Transverse colon (tissue), 4 donors: ENCODE results near the gene MRPS10. TPM values are rescaled to one million over a fixed set of nuclear protein-coding genes. Genes with fewer than 3 reads are reported as not detected.
"Not testable (repeated sequence)": the region's sequence is repeated elsewhere in the genome, so short reads cannot be mapped to it uniquely, and the experiment has no call there.

Experiments used
- DNase-seq: peaks from one replicate; pipeline ENCODE4 v3.0.0-alpha.2; 2019
- H3K27ac ChIP-seq, 4 donors: fragments of 200-600 bp; sonication (generic); 2 replicates each; pipeline ENCODE4 v1.5.1; 2016 to 2018; ENCODE audit warnings: inconsistent platforms in 4 of 4
- H3K27me3 ChIP-seq: fragments of 200-600 bp; sonication (generic); 2 replicates; pipeline ENCODE4 v1.5.1; 2017; ENCODE audit warnings: inconsistent platforms
- H3K36me3 ChIP-seq, 4 donors: fragments of 200-600 bp; sonication (generic); 2 replicates each; pipeline ENCODE4 v1.5.1; 2017 to 2019; ENCODE audit warnings: inconsistent platforms in 4 of 4
- H3K4me1 ChIP-seq, 4 donors: fragments of 200-600 bp; sonication (generic); 2 replicates each; pipeline ENCODE4 v1.5.1; 2017 to 2020; ENCODE audit warnings: inconsistent platforms in 4 of 4
- H3K4me3 ChIP-seq, 4 donors: fragments of 200-600 bp; sonication (generic); 1 replicate in 1 of 4; 2 replicates in 3 of 4; pipeline versions ENCODE4 v1.5.1 to v1.6.1; 2017 to 2019; ENCODE audit warnings: inconsistent platforms in 4 of 4
- H3K9me3 ChIP-seq, 2 donors: fragments of 200-600 bp; sonication (generic); 2 replicates each; pipeline ENCODE4 v1.5.1; 2017 to 2019; ENCODE audit warnings: inconsistent platforms in 2 of 2
- CTCF ChIP-seq, 5 experiments: fragments of 200-600 bp in 3 of 5; fragments of 450-650 bp in 2 of 5; sonication (generic) in 3 of 5; IDR thresholded peaks; 1 replicate in 2 of 5; 2 replicates in 3 of 5; pipeline ENCODE4 v1.5.1; 2016 to 2017; ENCODE audit warnings: antibody characterized with exemption in 5 of 5, inconsistent platforms in 3 of 5, mild to moderate bottlenecking in 2 of 5, moderate library complexity in 1 of 5
- EP300 ChIP-seq: sonication (generic); formaldehyde crosslinking; IDR thresholded peaks from one replicate; pipeline ENCODE4 v1.6.1; 2017; ENCODE audit warnings: antibody characterized with exemption, low read depth
- POLR2A ChIP-seq: fragments of 450-650 bp; IDR thresholded peaks from one replicate; pipeline ENCODE4 v1.6.1; 2016; ENCODE audit warnings: antibody characterized with exemption, mild to moderate bottlenecking, moderate library complexity
- POLR2AphosphoS5 ChIP-seq, 3 donors: sonication (generic); formaldehyde crosslinking; IDR thresholded peaks; one replicate each; pipeline ENCODE4 v1.6.1; 2016; ENCODE audit warnings: antibody characterized with exemption in 3 of 3
- WGBS, 2 donors: methylation state at CpG; one replicate each; pipeline ENCODE4 v1.1.5; 2018; ENCODE audit warnings: low coverage in 1 of 2; 5-methylcytosine and 5-hydroxymethylcytosine counted together
- in situ Hi-C, 4 donors: fragments of 200-750 bp; cut with MboI; loops; one replicate each; pipeline versions ENCODE4 v1.15.0 to v1.15.1; 2017; ENCODE audit warnings: low sequenced_read_pairs in 3 of 4, low pct_ligation_motif_present in 1 of 4, low pct_unique_long_range_greater_than_20kb in 1 of 4
- intact Hi-C: fragments of 100-400 bp; cut with DNase I; formaldehyde crosslinking; loops from one replicate; pipeline ENCODE4 v1.15.1; 2023; ENCODE audit warnings: low total_unique reads
- total RNA-seq, 4 donors: library from RNA; depleted of rRNA; stranded (reverse); fragments of >200 nt; gene quantifications; one replicate each; pipeline ENCODE4 v1.1.0, GENCODE V29; 2016

Gene MRPS10
- total RNA-seq, 4 donors from 2014 or later: 23.6 to 75.4 (median 24.6) TPM

GRCh38 chr6:42212442-42212841, 5.2 kb downstream of the MRPS10 start:
- no peak overlapping the region for H3K4me3 ChIP-seq
- in situ Hi-C loops (loop anchor here in 2 of 4 donors (25.0 kb wide), 2 partner anchors 275 to 300 kb away; partner anchors contain the start of genes BYSL (in 1 of the 2), CCND3 (in 1 of the 2) and MED20 (in 1 of the 2)), intact Hi-C loops (no loop called here)
- no peak for TF ChIP-seq POLR2AphosphoS5 (IDR thresholded peaks at IDR 0.05)
- no peak for TF ChIP-seq POLR2A
- no peak for TF ChIP-seq EP300
- no peak for TF ChIP-seq CTCF (IDR thresholded peaks at IDR 0.05)
- no peaks in the 10 kb centered on the region for H3K27me3 ChIP-seq
- no peaks in the 10 kb centered on the region for H3K9me3 ChIP-seq
- 64 to 72% methylated on average over 3 of the region's 3 CpGs for WGBS, 2 donors
- peaks cover 0 to 57% (median 28%) of the 10 kb centered on the region in 4 donors for H3K36me3 ChIP-seq
- peaks cover 5 to 21% (median 9%) of the 10 kb centered on the region in 4 donors for H3K4me1 ChIP-seq
- DNase-seq: no peak
- H3K27ac ChIP-seq: no peak overlapping the region

GRCh38 chr6:42211726-42212125, 5.9 kb downstream of the MRPS10 start:
- intact Hi-C loops (no loop called here), in situ Hi-C loops (loop anchor here in 2 of 4 donors (25.0 kb wide), 2 partner anchors 274 to 299 kb away; partner anchors contain the start of genes BYSL (in 1 of the 2), CCND3 (in 1 of the 2) and MED20 (in 1 of the 2))
- Histone ChIP-seq H3K4me1 (peaks cover 2 to 16% (median 4%) of the 10 kb centered on the region in 4 donors), H3K9me3 (no peaks in the 10 kb centered on the region), H3K27me3 (no peaks in the 10 kb centered on the region), H3K27ac (no peak overlapping the region), H3K36me3 (peaks cover 0 to 60% (median 29%) of the 10 kb centered on the region in 4 donors), H3K4me3 (no peak overlapping the region)
- TF ChIP-seq CTCF (IDR thresholded peaks at IDR 0.05) (no peak), POLR2A (no peak), EP300 (no peak), POLR2AphosphoS5 (IDR thresholded peaks at IDR 0.05) (no peak)
- 80 to 81% methylated on average over 6 of the region's 6 CpGs for WGBS, 2 donors
- no peak for DNase-seq

- intact Hi-C loops: no loop called here
- in situ Hi-C loops: loop anchor here in 2 of 4 donors (25.0 kb wide), 2 partner anchors 273 to 298 kb away; partner anchors contain the start of genes BYSL (in 1 of the 2), CCND3 (in 1 of the 2) and MED20 (in 1 of the 2)
- Histone ChIP-seq H3K4me3 (no peak overlapping the region), H3K27me3 (no peaks in the 10 kb centered on the region), H3K9me3 (no peaks in the 10 kb centered on the region), H3K27ac (no peak overlapping the region), H3K36me3 (peaks cover 0 to 60% (median 29%) of the 10 kb centered on the region in 4 donors), H3K4me1 (peaks cover 0 to 7% (median 0%) of the 10 kb centered on the region in 4 donors)
- no peak for TF ChIP-seq POLR2AphosphoS5 (IDR thresholded peaks at IDR 0.05)
- no peak for TF ChIP-seq CTCF (IDR thresholded peaks at IDR 0.05)
- TF ChIP-seq EP300: no peak
- WGBS, 2 donors: 80 to 88% methylated on average over 1 of the region's 1 CpG
- DNase-seq: no peak
Observed at GRCh38 chr6:42210551-42210950, 7.1 kb downstream of the MRPS10 start.

- 62 to 82% methylated on average over 2 of the region's 2 CpGs for WGBS, 2 donors
- in situ Hi-C loops: loop anchor here in 2 of 4 donors (25.0 kb wide), 2 partner anchors 270 to 295 kb away; partner anchors contain the start of genes BYSL (in 1 of the 2), CCND3 (in 1 of the 2) and MED20 (in 1 of the 2)
- H3K27me3 ChIP-seq, H3K4me3 ChIP-seq, DNase-seq, intact Hi-C loops, H3K4me1 ChIP-seq, H3K27ac ChIP-seq, H3K9me3 ChIP-seq: not testable (repeated sequence)
- peaks cover 0 to 44% (median 21%) of the 10 kb centered on the region in 4 donors for H3K36me3 ChIP-seq
Observed at GRCh38 chr6:42207559-42207958, 10.1 kb downstream of the MRPS10 start.
